ENCODE measurements around the gene SELPLG. TPM values are rescaled to one million over a fixed set of nuclear protein-coding genes. Genes with fewer than 3 reads are reported as not detected.
"Not testable (repeated sequence)": the region's sequence is repeated elsewhere in the genome, so short reads cannot be mapped to it uniquely, and the experiment has no call there.

SELPLG gene
- polyA plus RNA-seq, 1 donor, result 5.6 TPM

GRCh38 chr12:108577458-108577857 lies 56.2 kb downstream of the SELPLG start:
- no peak for DNase-seq
- H3K4me3 ChIP-seq (ENCODE audit: low read length), result no peak overlapping the region

GRCh38 chr12:108576660-108577234 lies 56.9 kb downstream of the SELPLG start:
- Histone ChIP-seq H3K4me1 (ENCODE audit: control insufficient read depth, insufficient read depth, low read length) (no peaks in the 10 kb centered on the region), H3K27ac (ENCODE audit: low read length) (no peak overlapping the region), H3K36me3 (ENCODE audit: control insufficient read depth, insufficient read depth, low read length) (no peaks in the 10 kb centered on the region), H3K4me3 (ENCODE audit: low read length) (no peak overlapping the region), H3K27me3 (ENCODE audit: control insufficient read depth, insufficient read depth, low read length) (no peaks in the 10 kb centered on the region), H3K9me3 (ENCODE audit: control insufficient read depth, low read depth, low read length) (peaks cover 5% of the 10 kb centered on the region)
- no peak for DNase-seq
- WGBS (ENCODE audit: insufficient coverage, low lambda C conversion rate), result no CpG with 5 or more reads among the region's 6 CpGs

More at GRCh38 chr12:108577458-108577857, 56.2 kb downstream of the SELPLG start:
- Histone ChIP-seq H3K36me3 (ENCODE audit: control insufficient read depth, insufficient read depth, low read length) (no peaks in the 10 kb centered on the region), H3K4me1 (ENCODE audit: control insufficient read depth, insufficient read depth, low read length) (no peaks in the 10 kb centered on the region), H3K27me3 (ENCODE audit: control insufficient read depth, insufficient read depth, low read length) (no peaks in the 10 kb centered on the region), H3K27ac (ENCODE audit: low read length) (no peak overlapping the region), H3K9me3 (ENCODE audit: control insufficient read depth, low read depth, low read length) (peaks cover 5% of the 10 kb centered on the region)

- Histone ChIP-seq H3K27me3 (ENCODE audit: control insufficient read depth, insufficient read depth, low read length) (no peaks in the 10 kb centered on the region), H3K36me3 (ENCODE audit: control insufficient read depth, insufficient read depth, low read length) (no peaks in the 10 kb centered on the region), H3K4me1 (ENCODE audit: control insufficient read depth, insufficient read depth, low read length) (no peaks in the 10 kb centered on the region), H3K27ac (ENCODE audit: low read length) (no peak overlapping the region), H3K9me3 (ENCODE audit: control insufficient read depth, low read depth, low read length) (peaks cover 5% of the 10 kb centered on the region), H3K4me3 (ENCODE audit: low read length) (no peak overlapping the region)
- DNase-seq, result no peak
- WGBS (ENCODE audit: insufficient coverage, low lambda C conversion rate), result no CpG with 5 or more reads among the region's 9 CpGs
These were observed 58.3 kb downstream of the SELPLG start for GRCh38 chr12:108575199-108575912.

- H3K4me1 ChIP-seq (ENCODE audit: control insufficient read depth, insufficient read depth, low read length); H3K4me3 ChIP-seq (ENCODE audit: low read length); DNase-seq; H3K27ac ChIP-seq (ENCODE audit: low read length); H3K36me3 ChIP-seq (ENCODE audit: control insufficient read depth, insufficient read depth, low read length); H3K27me3 ChIP-seq (ENCODE audit: control insufficient read depth, insufficient read depth, low read length); H3K9me3 ChIP-seq (ENCODE audit: control insufficient read depth, low read depth, low read length): not testable (repeated sequence)
- WGBS (ENCODE audit: insufficient coverage, low lambda C conversion rate), result no CpG with 5 or more reads among the region's 1 CpG
These were observed 59.4 kb downstream of the SELPLG start for GRCh38 chr12:108574276-108574675.

- H3K4me1 ChIP-seq (ENCODE audit: control insufficient read depth, insufficient read depth, low read length), result no peaks in the 10 kb centered on the region
- 43% methylated on average over 1 of the region's 2 CpGs for WGBS (ENCODE audit: insufficient coverage, low lambda C conversion rate)
- H3K27me3 ChIP-seq (ENCODE audit: control insufficient read depth, insufficient read depth, low read length), result no peaks in the 10 kb centered on the region
- H3K27ac ChIP-seq (ENCODE audit: low read length), result no peak overlapping the region
- peaks cover 8% of the 10 kb centered on the region for H3K36me3 ChIP-seq (ENCODE audit: control insufficient read depth, insufficient read depth, low read length)
- no peak overlapping the region for H3K4me3 ChIP-seq (ENCODE audit: low read length)
- H3K9me3 ChIP-seq (ENCODE audit: control insufficient read depth, low read depth, low read length), result no peaks in the 10 kb centered on the region
- no peak for DNase-seq
These were observed 60.4 kb downstream of the SELPLG start for GRCh38 chr12:108573317-108573716.

- no peak overlapping the region for H3K27ac ChIP-seq (ENCODE audit: low read length)
- H3K4me3 ChIP-seq (ENCODE audit: low read length), result no peak overlapping the region
- WGBS (ENCODE audit: insufficient coverage, low lambda C conversion rate), result no CpG with 5 or more reads among the region's 8 CpGs
- peaks cover 18% of the 10 kb centered on the region for H3K36me3 ChIP-seq (ENCODE audit: control insufficient read depth, insufficient read depth, low read length)
- DNase-seq, result no peak
- no peaks in the 10 kb centered on the region for H3K9me3 ChIP-seq (ENCODE audit: control insufficient read depth, low read depth, low read length)
- no peaks in the 10 kb centered on the region for H3K27me3 ChIP-seq (ENCODE audit: control insufficient read depth, insufficient read depth, low read length)
- no peaks in the 10 kb centered on the region for H3K4me1 ChIP-seq (ENCODE audit: control insufficient read depth, insufficient read depth, low read length)
These were observed 61.4 kb downstream of the SELPLG start for GRCh38 chr12:108572166-108572790.

Other genes with a start within 250 kb of the SELPLG start
- gene FICD, start 118.6 kb downstream of the SELPLG start, polyA plus RNA-seq, result 2.5 TPM
- 52.7 TPM for gene SART3, start 72.7 kb downstream of the SELPLG start, polyA plus RNA-seq
- gene ISCU, start 71.3 kb downstream of the SELPLG start, polyA plus RNA-seq, result 103 TPM
- gene TMEM119, start 35.8 kb downstream of the SELPLG start, polyA plus RNA-seq, result 14.6 TPM
- gene CORO1C, start 97.6 kb upstream of the SELPLG start, polyA plus RNA-seq, result 68.4 TPM
- 13.7 TPM for gene SSH1, start 223.7 kb upstream of the SELPLG start, polyA plus RNA-seq
- not detected for gene DAO, start 246.2 kb upstream of the SELPLG start, polyA plus RNA-seq